B cell (primary cell): ENCODE data around the gene SPSB1. TPM values are rescaled to one million over a fixed set of nuclear protein-coding genes. Genes with fewer than 3 reads are reported as not detected.

Experiments used
- ATAC-seq: fragments of 200-7000 bp; cut with Tn5 transposase; one replicate; pipeline ENCODE4 v1.10.0; 2021; ENCODE audit warnings: low read depth, mild to moderate bottlenecking, moderate number of reproducible peaks, moderate library complexity
- CTCF ChIA-PET: fragments of 350-600 bp; sonication (Branson Sonifier 250); formaldehyde crosslinking; loops from one replicate; lab custom pipeline; 2021; ENCODE audit warnings: antibody characterized with exemption, inconsistent platforms; lab: Charles Lee
- POLR2A ChIA-PET: fragments of 350-600 bp; sonication (Branson Sonifier 250); formaldehyde crosslinking; loops from one replicate; lab custom pipeline; 2021; ENCODE audit warnings: antibody characterized with exemption; lab: Charles Lee
- DNase-seq: peaks from one replicate; pipeline ENCODE4 v3.0.0; 2013
- H2AFZ ChIP-seq: 2 replicates; pipeline ENCODE4 v1.6.1; 2012; ENCODE audit warnings: mild to moderate bottlenecking, low read depth, low read length; ENCODE audit not compliant: insufficient read depth, poor library complexity, severe bottlenecking
- H3K27ac ChIP-seq, 2 donors: 1 replicate in 1 of 2; 2 replicates in 1 of 2; pipeline ENCODE4 v1.5.1; 2012 to 2013; ENCODE audit warnings: low read length in 2 of 2, mild to moderate bottlenecking in 2 of 2, moderate library complexity in 1 of 2
- H3K27me3 ChIP-seq, 4 experiments: fragments of 200-600 bp in 1 of 4; sonication (generic) in 1 of 4; replicated peaks in 1 of 4; 1 replicate in 2 of 4; 2 replicates in 2 of 4; pipeline versions ENCODE4 v1.6.1 to v1.7.0; 2013 to 2016; ENCODE audit warnings: low read length in 3 of 4, mild to moderate bottlenecking in 2 of 4, mixed read lengths in 1 of 4, moderate library complexity in 1 of 4; ENCODE audit not compliant: insufficient read depth in 4 of 4, control insufficient read depth in 3 of 4; ENCODE audit errors: control extremely low read depth in 1 of 4
- H3K36me3 ChIP-seq, 2 experiments: replicated peaks in 1 of 2; 1 replicate in 1 of 2; 2 replicates in 1 of 2; pipeline versions ENCODE4 v1.6.1 to v1.7.1; 2013; ENCODE audit warnings: low read length in 1 of 2; ENCODE audit not compliant: insufficient read depth in 2 of 2, control insufficient read depth in 1 of 2; ENCODE audit errors: control extremely low read depth in 1 of 2, extremely low read depth in 1 of 2
- H3K4me1 ChIP-seq, 2 donors: fragments of 200-600 bp in 1 of 2; sonication (generic) in 1 of 2; 1 replicate in 1 of 2; 2 replicates in 1 of 2; pipeline versions ENCODE4 v1.5.1 to v1.6.1; 2013 to 2017; ENCODE audit warnings: low read length in 2 of 2; ENCODE audit not compliant: control insufficient read depth in 2 of 2, insufficient read depth in 2 of 2
- H3K4me2 ChIP-seq: replicated peaks from 2 replicates; pipeline ENCODE3; 2012; ENCODE audit warnings: mild to moderate bottlenecking, low read depth, low read length; ENCODE audit not compliant: poor library complexity, severe bottlenecking
- H3K4me3 ChIP-seq, 5 experiments: fragments of 200-600 bp in 1 of 5; sonication (generic) in 1 of 5; 1 replicate in 3 of 5; 2 replicates in 2 of 5; pipeline versions ENCODE4 v1.5.1 to v1.7.0; 2011 to 2016; ENCODE audit warnings: low read length in 4 of 5, mild to moderate bottlenecking in 4 of 5, low read depth in 2 of 5, control low read depth in 1 of 5, moderate library complexity in 1 of 5; ENCODE audit not compliant: insufficient read depth in 1 of 5; ENCODE audit errors: control extremely low read depth in 1 of 5, extremely low read depth in 1 of 5
- H3K79me2 ChIP-seq: fragments of 200-600 bp; sonication (generic); one replicate; pipeline ENCODE4 v1.6.0; 2016; ENCODE audit warnings: low read length; ENCODE audit not compliant: control insufficient read depth, insufficient read depth
- H3K9ac ChIP-seq: fragments of 200-600 bp; sonication (generic); 2 replicates; pipeline ENCODE4 v1.6.1; 2017; ENCODE audit warnings: mild to moderate bottlenecking, low read length, moderate library complexity
- H3K9me3 ChIP-seq, 3 donors: one replicate each; pipeline versions ENCODE4 v1.6.1 to v1.7.1; 2013; ENCODE audit warnings: low read length in 2 of 3; ENCODE audit not compliant: control insufficient read depth in 2 of 3, insufficient read depth in 1 of 3; ENCODE audit errors: control extremely low read depth in 1 of 3
- H4K20me1 ChIP-seq: 2 replicates; pipeline ENCODE4 v1.6.0; 2012; ENCODE audit warnings: mild to moderate bottlenecking, low read length; ENCODE audit not compliant: insufficient read depth, control insufficient read depth, poor library complexity, severe bottlenecking
- H3K27ac Mint-ChIP-seq: one replicate; pipeline ENCODE4 v1.8.0; 2021; ENCODE audit warnings: mixed read lengths
- H3K27me3 Mint-ChIP-seq: one replicate; pipeline ENCODE4 v1.8.0; 2021; ENCODE audit warnings: mixed read lengths
- H3K4me1 Mint-ChIP-seq: one replicate; pipeline ENCODE4 v1.8.0; 2021; ENCODE audit warnings: mixed read lengths
- H3K4me3 Mint-ChIP-seq: one replicate; pipeline ENCODE4 v1.8.0; 2021; ENCODE audit warnings: mixed read lengths
- H3K9me3 Mint-ChIP-seq: one replicate; pipeline ENCODE4 v1.8.0; 2022; ENCODE audit warnings: mixed read lengths; ENCODE audit not compliant: insufficient read depth
- EZH2 ChIP-seq: IDR thresholded peaks from 2 replicates; pipeline ENCODE4 v1.6.1; 2012; ENCODE audit warnings: borderline replicate concordance, low read depth, mild to moderate bottlenecking, moderate library complexity, low read length; ENCODE audit not compliant: insufficient read depth, poor library complexity, severe bottlenecking
- WGBS: methylation state at CpG from one replicate; pipeline ENCODE4 v1.1.5; 2013; ENCODE audit warnings: missing lambda C conversion rate; ENCODE audit not compliant: insufficient coverage; 5-methylcytosine and 5-hydroxymethylcytosine counted together
- intact Hi-C: fragments of 100-400 bp; cut with micrococcal nuclease; formaldehyde crosslinking; loops from one replicate; pipeline ENCODE4 v1.10.0; 2022
- polyA plus RNA-seq: library from polyadenylated mRNA; depleted of rRNA; stranded (reverse); fragments of >200 nt; gene quantifications from 2 replicates; pipeline ENCODE4 v1.2.3, GENCODE V29; 2012
- total RNA-seq, 2 donors: library from RNA; stranded (reverse); fragments of 120-200 nt in 1 of 2; gene quantifications; 1 replicate in 1 of 2; 2 replicates in 1 of 2; pipeline versions ENCODE4 v1.2.3 to v1.2.4, GENCODE V29; 2013 to 2022
- TF ChIP-seq, protein P1 (sequence below): fragments of 200-600 bp; IDR thresholded peaks from one replicate; pipeline ENCODE4 v1.8.0; 2022; ENCODE audit warnings: antibody characterized with exemption, mild to moderate bottlenecking

SPSB1 gene
- total and polyA plus RNA-seq, 2 donors (not counting 1 experiment from before 2014, with no cell fraction given) = 1.7 to 9.4 TPM

GRCh38 chr1:9245230-9245619 lies 47.5 kb upstream of the SPSB1 start:
- H3K27me3 ChIP-seq = no peaks in the 10 kb centered on the region
- no peak overlapping the region for H3K27ac Mint-ChIP-seq
- ATAC-seq (no peak), DNase-seq (no peak)
- peaks cover 12% of the 10 kb centered on the region for H3K4me1 Mint-ChIP-seq
- WGBS = over 99% methylated on average over 15 of the region's 15 CpGs
- H3K9me3 Mint-ChIP-seq = no peaks in the 10 kb centered on the region
- peaks cover 49% of the 10 kb centered on the region for H4K20me1 ChIP-seq
- H3K27me3 Mint-ChIP-seq = no peaks in the 10 kb centered on the region
- intact Hi-C loops = no loop called here
- TF ChIP-seq, protein P1, sequence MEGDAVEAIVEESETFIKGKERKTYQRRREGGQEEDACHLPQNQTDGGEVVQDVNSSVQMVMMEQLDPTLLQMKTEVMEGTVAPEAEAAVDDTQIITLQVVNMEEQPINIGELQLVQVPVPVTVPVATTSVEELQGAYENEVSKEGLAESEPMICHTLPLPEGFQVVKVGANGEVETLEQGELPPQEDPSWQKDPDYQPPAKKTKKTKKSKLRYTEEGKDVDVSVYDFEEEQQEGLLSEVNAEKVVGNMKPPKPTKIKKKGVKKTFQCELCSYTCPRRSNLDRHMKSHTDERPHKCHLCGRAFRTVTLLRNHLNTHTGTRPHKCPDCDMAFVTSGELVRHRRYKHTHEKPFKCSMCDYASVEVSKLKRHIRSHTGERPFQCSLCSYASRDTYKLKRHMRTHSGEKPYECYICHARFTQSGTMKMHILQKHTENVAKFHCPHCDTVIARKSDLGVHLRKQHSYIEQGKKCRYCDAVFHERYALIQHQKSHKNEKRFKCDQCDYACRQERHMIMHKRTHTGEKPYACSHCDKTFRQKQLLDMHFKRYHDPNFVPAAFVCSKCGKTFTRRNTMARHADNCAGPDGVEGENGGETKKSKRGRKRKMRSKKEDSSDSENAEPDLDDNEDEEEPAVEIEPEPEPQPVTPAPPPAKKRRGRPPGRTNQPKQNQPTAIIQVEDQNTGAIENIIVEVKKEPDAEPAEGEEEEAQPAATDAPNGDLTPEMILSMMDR = no peak
- no peak for TF ChIP-seq EZH2
- ChIA-PET CTCF (no interaction called here), POLR2A (no interaction called here)
- peaks cover 38% of the 10 kb centered on the region for H3K79me2 ChIP-seq
- no peak overlapping the region for H3K4me3 ChIP-seq
- peaks cover 2 to 12% of the 10 kb centered on the region in 2 donors for H3K4me1 ChIP-seq
- H2AFZ ChIP-seq = no peak overlapping the region
- H3K36me3 ChIP-seq = peaks cover 7 to 39% of the 10 kb centered on the region in 2 experiments
- H3K9ac ChIP-seq = no peak overlapping the region
- no peaks in the 10 kb centered on the region for H3K9me3 ChIP-seq
- H3K27ac ChIP-seq = no peak overlapping the region
- no peak overlapping the region for H3K4me3 Mint-ChIP-seq
- no peak overlapping the region for H3K4me2 ChIP-seq

- no peak overlapping the region for H3K4me3 Mint-ChIP-seq
- WGBS = 98% methylated on average over 7 of the region's 9 CpGs
- DNase-seq = no peak
Observed at GRCh38 chr1:9245661-9246060, 47.0 kb upstream of the SPSB1 start.

More at GRCh38 chr1:9245661-9246060, 47.0 kb upstream of the SPSB1 start:
- H3K4me2 ChIP-seq = no peak overlapping the region
- H3K79me2 ChIP-seq = peaks cover 38% of the 10 kb centered on the region
- no peak overlapping the region for H3K9ac ChIP-seq
- no peak for ATAC-seq
- no peak for TF ChIP-seq EZH2
- TF ChIP-seq, protein P1 = no peak
- H3K4me3 ChIP-seq = no peak overlapping the region
- peaks cover 7 to 42% of the 10 kb centered on the region in 2 experiments for H3K36me3 ChIP-seq
- Mint-ChIP-seq H3K27me3 (no peaks in the 10 kb centered on the region), H3K4me1 (peaks cover 10% of the 10 kb centered on the region), H3K27ac (no peak overlapping the region), H3K9me3 (no peaks in the 10 kb centered on the region)
- no peaks in the 10 kb centered on the region for H3K27me3 ChIP-seq
- H3K4me1 ChIP-seq = peaks cover 0 to 8% of the 10 kb centered on the region in 2 donors
- CTCF ChIA-PET = no interaction called here
- H2AFZ ChIP-seq = no peak overlapping the region
- no peaks in the 10 kb centered on the region for H3K9me3 ChIP-seq
- H3K27ac ChIP-seq = no peak overlapping the region
- intact Hi-C loops = no loop called here
- POLR2A ChIA-PET = no interaction called here
- H4K20me1 ChIP-seq = peaks cover 45% of the 10 kb centered on the region
